Measurements from ENCODE around the gene VANGL2. TPM values are rescaled to one million over a fixed set of nuclear protein-coding genes. Genes with fewer than 3 reads are reported as not detected.

The VANGL2 gene
- total and polyA plus RNA-seq, 4 donors: 0.07 to 1.4 (median 0.12) TPM

- Histone ChIP-seq H3K9me3 (ENCODE audit: control insufficient read depth in 4 of 4, low read length in 3 of 4) (no peaks in the 10 kb centered on the region), H3K9ac (ENCODE audit: low read depth in 1 of 2, low read length in 2 of 2) (no peak overlapping the region), H3K4me3 (ENCODE audit: low read depth in 1 of 3, low read length in 3 of 3) (no peak overlapping the region), H3K27ac (ENCODE audit: low read depth in 1 of 2, low read length in 2 of 2) (no peak overlapping the region), H3K27me3 (ENCODE audit: control insufficient read depth in 4 of 4, insufficient read depth in 4 of 4, low read length in 3 of 4) (no peaks in the 10 kb centered on the region), H3K4me1 (ENCODE audit: control insufficient read depth in 4 of 4, insufficient read depth in 4 of 4, low read length in 3 of 4) (no peaks in the 10 kb centered on the region), H3K36me3 (ENCODE audit: control insufficient read depth in 4 of 4, insufficient read depth in 3 of 4, low read depth in 1 of 4, low read length in 3 of 4) (no peaks in the 10 kb centered on the region)
- WGBS: 59% methylated on average over 8 of the region's 8 CpGs
- TF ChIP-seq GABPA (IDR thresholded peaks at IDR 0.05 in 1 of 2, conservative IDR thresholded peaks at IDR 0.05 in 1 of 2): no peak
- no peak for TF ChIP-seq SP1 (IDR thresholded peaks at IDR 0.05)
- TF ChIP-seq RXRA (IDR thresholded peaks at IDR 0.05): no peak
- no peak for TF ChIP-seq CTCF (IDR thresholded peaks at IDR 0.05; ENCODE audit: low read depth, low read length, missing input control)
- no peak for TF ChIP-seq YY1 (IDR thresholded peaks at IDR 0.05)
- TF ChIP-seq REST (IDR thresholded peaks at IDR 0.05): no peak
- no peak for TF ChIP-seq JUND (IDR thresholded peaks at IDR 0.05)
- no peak for TF ChIP-seq FOXA2 (IDR thresholded peaks at IDR 0.05)
- DNase-seq (ENCODE audit: low spot score): no peak
Observed at GRCh38 chr1:160446945-160447600, 46.7 kb downstream of the VANGL2 start.

GRCh38 chr1:160449494-160449893 is 49.1 kb downstream of the VANGL2 start:
- Histone ChIP-seq H3K36me3 (ENCODE audit: control insufficient read depth in 4 of 4, insufficient read depth in 3 of 4, low read depth in 1 of 4, low read length in 3 of 4) (no peaks in the 10 kb centered on the region), H3K27ac (ENCODE audit: low read depth in 1 of 2, low read length in 2 of 2) (no peak overlapping the region), H3K4me3 (ENCODE audit: low read depth in 1 of 3, low read length in 3 of 3) (no peak overlapping the region), H3K4me1 (ENCODE audit: control insufficient read depth in 4 of 4, insufficient read depth in 4 of 4, low read length in 3 of 4) (no peaks in the 10 kb centered on the region), H3K27me3 (ENCODE audit: control insufficient read depth in 4 of 4, insufficient read depth in 4 of 4, low read length in 3 of 4) (no peaks in the 10 kb centered on the region), H3K9me3 (ENCODE audit: control insufficient read depth in 4 of 4, low read length in 3 of 4) (no peaks in the 10 kb centered on the region), H3K9ac (ENCODE audit: low read depth in 1 of 2, low read length in 2 of 2) (no peak overlapping the region)
- DNase-seq (ENCODE audit: low spot score): no peak
- 91% methylated on average over 2 of the region's 2 CpGs for WGBS
- no peak for TF ChIP-seq ZBTB33 (IDR thresholded peaks at IDR 0.05)
- TF ChIP-seq EGR1 (IDR thresholded peaks at IDR 0.05; ENCODE audit: low read depth in 2 of 2): no peak
- no peak for TF ChIP-seq YY1 (IDR thresholded peaks at IDR 0.05)
- TF ChIP-seq RAD21 (IDR thresholded peaks at IDR 0.05): no peak
- TF ChIP-seq HNF4G (IDR thresholded peaks at IDR 0.05): no peak
- no peak for TF ChIP-seq REST (IDR thresholded peaks at IDR 0.05)
- no peak for TF ChIP-seq TAF1 (conservative IDR thresholded peaks at IDR 0.05)
- no peak for TF ChIP-seq HNF4A (conservative IDR thresholded peaks at IDR 0.05)
- no peak for TF ChIP-seq GABPA (IDR thresholded peaks at IDR 0.05 in 1 of 2, conservative IDR thresholded peaks at IDR 0.05 in 1 of 2)
- TF ChIP-seq FOXA1 (IDR thresholded peaks at IDR 0.05): no peak
- TF ChIP-seq JUND (IDR thresholded peaks at IDR 0.05): no peak
- TF ChIP-seq ATF3 (IDR thresholded peaks at IDR 0.05): no peak
- no peak for TF ChIP-seq NR2F2 (IDR thresholded peaks at IDR 0.05)
- no peak for TF ChIP-seq SP1 (IDR thresholded peaks at IDR 0.05)
- no peak for TF ChIP-seq RXRA (IDR thresholded peaks at IDR 0.05)
- no peak for TF ChIP-seq MAX (IDR thresholded peaks at IDR 0.05)
- no peak for TF ChIP-seq CTCF (IDR thresholded peaks at IDR 0.05; ENCODE audit: low read depth, low read length, missing input control)

All from liver (tissue), 9 donors.